B cell (primary cell): ENCODE results near the gene TSPAN10. TPM values are rescaled to one million over a fixed set of nuclear protein-coding genes. Genes with fewer than 3 reads are reported as not detected.

Experiments
- ATAC-seq: fragments of 200-7000 bp; cut with Tn5 transposase; one replicate; pipeline ENCODE4 v1.10.0; 2021; ENCODE audit warnings: low read depth, mild to moderate bottlenecking, moderate number of reproducible peaks, moderate library complexity
- CTCF ChIA-PET: fragments of 350-600 bp; sonication (Branson Sonifier 250); formaldehyde crosslinking; loops from one replicate; lab custom pipeline; 2021; ENCODE audit warnings: antibody characterized with exemption, inconsistent platforms; lab: Charles Lee
- POLR2A ChIA-PET: fragments of 350-600 bp; sonication (Branson Sonifier 250); formaldehyde crosslinking; loops from one replicate; lab custom pipeline; 2021; ENCODE audit warnings: antibody characterized with exemption; lab: Charles Lee
- DNase-seq: peaks from one replicate; pipeline ENCODE4 v3.0.0; 2013
- H2AFZ ChIP-seq: 2 replicates; pipeline ENCODE4 v1.6.1; 2012; ENCODE audit warnings: mild to moderate bottlenecking, low read depth, low read length; ENCODE audit not compliant: insufficient read depth, poor library complexity, severe bottlenecking
- H3K27ac ChIP-seq, 2 donors: 1 replicate in 1 of 2; 2 replicates in 1 of 2; pipeline ENCODE4 v1.5.1; 2012 to 2013; ENCODE audit warnings: low read length in 2 of 2, mild to moderate bottlenecking in 2 of 2, moderate library complexity in 1 of 2
- H3K27me3 ChIP-seq, 4 experiments: fragments of 200-600 bp in 1 of 4; sonication (generic) in 1 of 4; replicated peaks in 1 of 4; 1 replicate in 2 of 4; 2 replicates in 2 of 4; pipeline versions ENCODE4 v1.6.1 to v1.7.0; 2013 to 2016; ENCODE audit warnings: low read length in 3 of 4, mild to moderate bottlenecking in 2 of 4, mixed read lengths in 1 of 4, moderate library complexity in 1 of 4; ENCODE audit not compliant: insufficient read depth in 4 of 4, control insufficient read depth in 3 of 4; ENCODE audit errors: control extremely low read depth in 1 of 4
- H3K36me3 ChIP-seq, 2 experiments: replicated peaks in 1 of 2; 1 replicate in 1 of 2; 2 replicates in 1 of 2; pipeline versions ENCODE4 v1.6.1 to v1.7.1; 2013; ENCODE audit warnings: low read length in 1 of 2; ENCODE audit not compliant: insufficient read depth in 2 of 2, control insufficient read depth in 1 of 2; ENCODE audit errors: control extremely low read depth in 1 of 2, extremely low read depth in 1 of 2
- H3K4me1 ChIP-seq, 2 donors: fragments of 200-600 bp in 1 of 2; sonication (generic) in 1 of 2; 1 replicate in 1 of 2; 2 replicates in 1 of 2; pipeline versions ENCODE4 v1.5.1 to v1.6.1; 2013 to 2017; ENCODE audit warnings: low read length in 2 of 2; ENCODE audit not compliant: control insufficient read depth in 2 of 2, insufficient read depth in 2 of 2
- H3K4me2 ChIP-seq: replicated peaks from 2 replicates; pipeline ENCODE3; 2012; ENCODE audit warnings: mild to moderate bottlenecking, low read depth, low read length; ENCODE audit not compliant: poor library complexity, severe bottlenecking
- H3K4me3 ChIP-seq, 5 experiments: fragments of 200-600 bp in 1 of 5; sonication (generic) in 1 of 5; 1 replicate in 3 of 5; 2 replicates in 2 of 5; pipeline versions ENCODE4 v1.5.1 to v1.7.0; 2011 to 2016; ENCODE audit warnings: low read length in 4 of 5, mild to moderate bottlenecking in 4 of 5, low read depth in 2 of 5, control low read depth in 1 of 5, moderate library complexity in 1 of 5; ENCODE audit not compliant: insufficient read depth in 1 of 5; ENCODE audit errors: control extremely low read depth in 1 of 5, extremely low read depth in 1 of 5
- H3K79me2 ChIP-seq: fragments of 200-600 bp; sonication (generic); one replicate; pipeline ENCODE4 v1.6.0; 2016; ENCODE audit warnings: low read length; ENCODE audit not compliant: control insufficient read depth, insufficient read depth
- H3K9ac ChIP-seq: fragments of 200-600 bp; sonication (generic); 2 replicates; pipeline ENCODE4 v1.6.1; 2017; ENCODE audit warnings: mild to moderate bottlenecking, low read length, moderate library complexity
- H3K9me3 ChIP-seq, 3 donors: one replicate each; pipeline versions ENCODE4 v1.6.1 to v1.7.1; 2013; ENCODE audit warnings: low read length in 2 of 3; ENCODE audit not compliant: control insufficient read depth in 2 of 3, insufficient read depth in 1 of 3; ENCODE audit errors: control extremely low read depth in 1 of 3
- H4K20me1 ChIP-seq: 2 replicates; pipeline ENCODE4 v1.6.0; 2012; ENCODE audit warnings: mild to moderate bottlenecking, low read length; ENCODE audit not compliant: insufficient read depth, control insufficient read depth, poor library complexity, severe bottlenecking
- H3K27ac Mint-ChIP-seq: one replicate; pipeline ENCODE4 v1.8.0; 2021; ENCODE audit warnings: mixed read lengths
- H3K27me3 Mint-ChIP-seq: one replicate; pipeline ENCODE4 v1.8.0; 2021; ENCODE audit warnings: mixed read lengths
- H3K4me1 Mint-ChIP-seq: one replicate; pipeline ENCODE4 v1.8.0; 2021; ENCODE audit warnings: mixed read lengths
- H3K4me3 Mint-ChIP-seq: one replicate; pipeline ENCODE4 v1.8.0; 2021; ENCODE audit warnings: mixed read lengths
- H3K9me3 Mint-ChIP-seq: one replicate; pipeline ENCODE4 v1.8.0; 2022; ENCODE audit warnings: mixed read lengths; ENCODE audit not compliant: insufficient read depth
- EZH2 ChIP-seq: IDR thresholded peaks from 2 replicates; pipeline ENCODE4 v1.6.1; 2012; ENCODE audit warnings: borderline replicate concordance, low read depth, mild to moderate bottlenecking, moderate library complexity, low read length; ENCODE audit not compliant: insufficient read depth, poor library complexity, severe bottlenecking
- WGBS: methylation state at CpG from one replicate; pipeline ENCODE4 v1.1.5; 2013; ENCODE audit warnings: missing lambda C conversion rate; ENCODE audit not compliant: insufficient coverage; 5-methylcytosine and 5-hydroxymethylcytosine counted together
- intact Hi-C: fragments of 100-400 bp; cut with micrococcal nuclease; formaldehyde crosslinking; loops from one replicate; pipeline ENCODE4 v1.10.0; 2022
- polyA plus RNA-seq: library from polyadenylated mRNA; depleted of rRNA; stranded (reverse); fragments of >200 nt; gene quantifications from 2 replicates; pipeline ENCODE4 v1.2.3, GENCODE V29; 2012
- total RNA-seq, 2 donors: library from RNA; stranded (reverse); fragments of 120-200 nt in 1 of 2; gene quantifications; 1 replicate in 1 of 2; 2 replicates in 1 of 2; pipeline versions ENCODE4 v1.2.3 to v1.2.4, GENCODE V29; 2013 to 2022
- TF ChIP-seq, protein P1 (sequence below): fragments of 200-600 bp; IDR thresholded peaks from one replicate; pipeline ENCODE4 v1.8.0; 2022; ENCODE audit warnings: antibody characterized with exemption, mild to moderate bottlenecking

TSPAN10 gene
- total and polyA plus RNA-seq, 2 donors (not counting 1 experiment from before 2014, with no cell fraction given): 0.34 to 1.1 TPM

- H4K20me1 ChIP-seq: peaks cover 47% of the 10 kb centered on the region
- H3K4me2 ChIP-seq: peak within 1 kb of the TSS; percentile 90
- H3K27ac ChIP-seq: peak within 1 kb of the TSS; percentile 53 to 83
- Mint-ChIP-seq H3K4me1 (peaks cover 33% of the 10 kb centered on the region), H3K9me3 (no peaks in the 10 kb centered on the region), H3K27me3 (no peaks in the 10 kb centered on the region), H3K27ac (peak within 1 kb of the TSS; percentile 95), H3K4me3 (peak within 1 kb of the TSS; percentile 91)
- under 1% methylated on average over 112 of the region's 112 CpGs for WGBS
- H3K4me3 ChIP-seq: peak within 1 kb of the TSS; percentile 58 to 94 (median 93)
- ATAC-seq (peak; percentile 98), DNase-seq (peak; percentile 100)
- peaks cover 22 to 25% of the 10 kb centered on the region in 2 donors for H3K4me1 ChIP-seq
- ChIA-PET CTCF (interaction anchor here (0.5 to 1.5 kb wide), 7 partner anchors 9 to 242 kb away, joined by 3 to 5 read pairs (median 3); partner anchors contain the start of genes CCDC137 and OXLD1), POLR2A (interaction anchor here (0.6 to 2.1 kb wide), 9 partner anchors 15 to 289 kb away, joined by 3 to 10 read pairs (median 5); partner anchors contain the start of genes ALYREF, CCDC137, FAAP100 and MRPL12)
- TF ChIP-seq, protein P1, sequence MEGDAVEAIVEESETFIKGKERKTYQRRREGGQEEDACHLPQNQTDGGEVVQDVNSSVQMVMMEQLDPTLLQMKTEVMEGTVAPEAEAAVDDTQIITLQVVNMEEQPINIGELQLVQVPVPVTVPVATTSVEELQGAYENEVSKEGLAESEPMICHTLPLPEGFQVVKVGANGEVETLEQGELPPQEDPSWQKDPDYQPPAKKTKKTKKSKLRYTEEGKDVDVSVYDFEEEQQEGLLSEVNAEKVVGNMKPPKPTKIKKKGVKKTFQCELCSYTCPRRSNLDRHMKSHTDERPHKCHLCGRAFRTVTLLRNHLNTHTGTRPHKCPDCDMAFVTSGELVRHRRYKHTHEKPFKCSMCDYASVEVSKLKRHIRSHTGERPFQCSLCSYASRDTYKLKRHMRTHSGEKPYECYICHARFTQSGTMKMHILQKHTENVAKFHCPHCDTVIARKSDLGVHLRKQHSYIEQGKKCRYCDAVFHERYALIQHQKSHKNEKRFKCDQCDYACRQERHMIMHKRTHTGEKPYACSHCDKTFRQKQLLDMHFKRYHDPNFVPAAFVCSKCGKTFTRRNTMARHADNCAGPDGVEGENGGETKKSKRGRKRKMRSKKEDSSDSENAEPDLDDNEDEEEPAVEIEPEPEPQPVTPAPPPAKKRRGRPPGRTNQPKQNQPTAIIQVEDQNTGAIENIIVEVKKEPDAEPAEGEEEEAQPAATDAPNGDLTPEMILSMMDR: no peak
- TF ChIP-seq EZH2: no peak
- H3K36me3 ChIP-seq: peaks cover 0 to 29% of the 10 kb centered on the region in 2 experiments
- peaks cover 78% of the 10 kb centered on the region for H3K79me2 ChIP-seq
- H3K9me3 ChIP-seq: no peaks in the 10 kb centered on the region
- intact Hi-C loops: loop anchor here (1.0 to 2.0 kb wide), 5 partner anchors 18 to 207 kb away; partner anchors contain the start of genes ALYREF, ANAPC11, CCDC137 and MRPL12
- H3K27me3 ChIP-seq: no peaks in the 10 kb centered on the region
- peak within 1 kb of the TSS; percentile 88 for H2AFZ ChIP-seq
- peak within 1 kb of the TSS; percentile 92 for H3K9ac ChIP-seq
Measured at GRCh38 chr17:81683584-81684441, 46.8 kb downstream of the TSPAN10 start, which contains the start of the genes ARL16 and HGS. ARL16 (minus strand) TSS chr17:81683797; CDS start chr17:81683753, 44 bp downstream. HGS (plus strand) TSS chr17:81684011; CDS start chr17:81684067, 56 bp downstream.
